Measurements from ENCODE around the gene SPP2. TPM values are rescaled to one million over a fixed set of nuclear protein-coding genes. Genes with fewer than 3 reads are reported as not detected.

SPP2 gene
- total and polyA plus RNA-seq, 9 of the 15 experiments (the other 6 are each of a cell fraction or from before 2014, with no cell fraction given) = not detected

- CTCF ChIA-PET (ENCODE audit: low intra/inter-chr PET ratio) = no interaction called here
- POLR2A ChIA-PET = no interaction called here
- DNase-seq (ENCODE audit: extremely low read depth in 1 of 4, low spot score in 3 of 4) (no peak), ATAC-seq (no peak), FAIRE-seq (no peak)
- no peak overlapping the region for H2AFZ ChIP-seq (ENCODE audit: low read depth, low read length)
- intact Hi-C loops (cut with micrococcal nuclease) (no loop called here), in situ Hi-C loops (cut with MboI) (no loop called here)
- H3K9me1 ChIP-seq (ENCODE audit: control insufficient read depth, insufficient read depth, low read length) = no peaks in the 10 kb centered on the region
- no peaks in the 10 kb centered on the region for H3K4me1 ChIP-seq (replicated peaks in 1 of 2; ENCODE audit: control insufficient read depth in 2 of 2, insufficient read depth in 2 of 2, low read length in 2 of 2)
- H4K20me1 ChIP-seq (replicated peaks; ENCODE audit: control insufficient read depth, insufficient read depth, low read length) = no peaks in the 10 kb centered on the region
- H3K79me2 ChIP-seq (ENCODE audit: control insufficient read depth, insufficient read depth, low read length) = no peaks in the 10 kb centered on the region
- no peak overlapping the region for H3K4me2 ChIP-seq (ENCODE audit: insufficient read depth, low read length)
- no peaks in the 10 kb centered on the region for H3K27me3 ChIP-seq (ENCODE audit: control insufficient read depth in 2 of 2, insufficient read depth in 2 of 2, low read length in 2 of 2)
- BruUV-seq (replicated peaks) = no TSS peak
- no peaks in the 10 kb centered on the region for H3K36me3 ChIP-seq (ENCODE audit: control insufficient read depth, insufficient read depth, low read length)
- no peaks in the 10 kb centered on the region for H3K9me3 ChIP-seq (replicated peaks; ENCODE audit: control insufficient read depth, insufficient read depth, low read depth, low read length)
- TF ChIP-seq RFX7 (CRISPR knock-in tag; IDR thresholded peaks at IDR 0.05) (no peak), ZNF134 (CRISPR knock-in tag; conservative IDR thresholded peaks at IDR 0.05) (no peak), E2F1 (CRISPR knock-in tag; IDR thresholded peaks at IDR 0.05) (no peak), CBX2 (IDR thresholded peaks at IDR 0.05; ENCODE audit: insufficient read depth, low read length, poor library complexity, severe bottlenecking) (no peak), HINFP (tag; conservative IDR thresholded peaks at IDR 0.05; ENCODE audit: low read depth) (no peak), KLF10 (CRISPR knock-in tag; IDR thresholded peaks at IDR 0.05) (no peak), ZNF311 (CRISPR knock-in tag; IDR thresholded peaks at IDR 0.05) (no peak), GTF2E2 (tag; IDR thresholded peaks at IDR 0.05) (no peak), POLR2A (conservative IDR thresholded peaks at IDR 0.05) (no peak), ETS2 (tag; IDR thresholded peaks at IDR 0.05; ENCODE audit: borderline replicate concordance, poor library complexity, severe bottlenecking) (no peak), BRF1 (IDR thresholded peaks at IDR 0.05; ENCODE audit: borderline replicate concordance, extremely low read depth, insufficient read length) (no peak), SIN3B (IDR thresholded peaks at IDR 0.05; ENCODE audit: low read depth) (no peak), FOS (IDR thresholded peaks at IDR 0.05; ENCODE audit: extremely low read depth, insufficient read length) (no peak), RFX5 (IDR thresholded peaks at IDR 0.05; ENCODE audit: low read depth, low read length) (no peak)
- 0% methylated on average over 2 of the region's 2 CpGs for WGBS (ENCODE audit: insufficient coverage, low coverage, missing lambda C conversion rate)
- H3K27ac ChIP-seq (ENCODE audit: extremely low read depth, low read depth, low read length) = no peak overlapping the region
- no peak overlapping the region for H3K4me3 ChIP-seq
- no peak overlapping the region for H3K9ac ChIP-seq (ENCODE audit: insufficient read depth in 1 of 2, low read depth in 2 of 2, low read length in 2 of 2)
These were observed 19.3 kb upstream of the SPP2 start for GRCh38 chr2:234031207-234031606.

Data from K562 (cell line).